Right lobe of liver (tissue), 6 donors: ENCODE data around the gene GRPEL2. TPM values are rescaled to one million over a fixed set of nuclear protein-coding genes. Genes with fewer than 3 reads are reported as not detected.

Experiments used
- ATAC-seq, 4 donors: fragments of 200-7000 bp; cut with Tn5 transposase; one replicate each; pipeline ENCODE4 v1.9.1; 2020; ENCODE audit warnings: mild to moderate bottlenecking in 4 of 4, moderate library complexity in 4 of 4
- DNase-seq, 3 donors: peaks; one replicate each; pipeline ENCODE4 v3.0.0-alpha.2; 2020
- H3K27ac ChIP-seq, 3 donors: fragments of 200-600 bp; one replicate each; pipeline ENCODE4 v1.8.0; 2022
- H3K27me3 ChIP-seq, 2 donors: fragments of 200-600 bp; one replicate each; pipeline ENCODE4 v1.8.0; 2022
- H3K36me3 ChIP-seq, 4 donors: fragments of 200-600 bp; sonication (generic) in 1 of 4; one replicate each; pipeline versions ENCODE4 v1.5.1 to v1.8.0; 2017 to 2022; ENCODE audit warnings: control low read depth in 1 of 4
- H3K4me1 ChIP-seq, 4 donors: fragments of 200-600 bp; sonication (generic) in 1 of 4; one replicate each; pipeline versions ENCODE4 v1.5.1 to v1.8.0; 2017 to 2022; ENCODE audit warnings: control low read depth in 1 of 4
- H3K4me3 ChIP-seq, 3 donors: fragments of 200-600 bp; one replicate each; pipeline ENCODE4 v1.8.0; 2022
- H3K9me3 ChIP-seq, 4 donors: fragments of 200-600 bp; sonication (generic) in 1 of 4; one replicate each; pipeline versions ENCODE4 v1.5.1 to v1.8.0; 2017 to 2022; ENCODE audit warnings: control low read depth in 1 of 4
- POLR2A ChIP-seq: fragments of 450-650 bp; IDR thresholded peaks from one replicate; pipeline ENCODE4 v1.6.1; 2017; ENCODE audit warnings: antibody characterized with exemption, mild to moderate bottlenecking
- WGBS: methylation state at CpG from one replicate; pipeline ENCODE4 v1.1.6; 2018; ENCODE audit warnings: low coverage, low lambda C conversion rate; ENCODE audit not compliant: insufficient coverage; ENCODE audit errors: missing lambda C conversion rate; 5-methylcytosine and 5-hydroxymethylcytosine counted together
- intact Hi-C, 2 donors: fragments of 100-400 bp; cut with DNase I; formaldehyde crosslinking; loops; one replicate each; pipeline versions ENCODE4 v1.11.2 to v1.14.1; 2022
- total RNA-seq, 6 experiments: library from RNA; depleted of rRNA in 2 of 6; stranded (reverse); fragments of >200 nt in 2 of 6; fragmentation: NEBNext Ultra II Directional in 3 of 6; extraction: Animal tissue kit (Norgen Biotek cat#: 25700) in 3 of 6; gene quantifications; one replicate each; pipeline versions ENCODE4 v1.1.0 to v1.2.4, GENCODE V29; 2016 to 2023
- TF ChIP-seq, protein P1 (sequence below), 4 donors: fragments of 200-600 bp in 3 of 4; fragments of 450-650 bp in 1 of 4; IDR thresholded peaks; one replicate each; pipeline versions ENCODE4 v1.5.1 to v1.8.0; 2016 to 2022; ENCODE audit warnings: antibody characterized with exemption in 4 of 4, mild to moderate bottlenecking in 2 of 4
- donor health status: DM: no; HTN: yes; CAD: no.
- donor health status: DM: no; HTN: no; CAD: no.
- donor health status: DM: no; HTN: no; CAD: no.
- donor health status: DM: no; HTN: yes; CAD: no.
- donor health status: DM: no; HTN: yes; CAD: no.

GRPEL2 gene
- total RNA-seq, 6 experiments from 2014 or later = 4.2 to 6.9 (median 5.9) TPM

DNA sequence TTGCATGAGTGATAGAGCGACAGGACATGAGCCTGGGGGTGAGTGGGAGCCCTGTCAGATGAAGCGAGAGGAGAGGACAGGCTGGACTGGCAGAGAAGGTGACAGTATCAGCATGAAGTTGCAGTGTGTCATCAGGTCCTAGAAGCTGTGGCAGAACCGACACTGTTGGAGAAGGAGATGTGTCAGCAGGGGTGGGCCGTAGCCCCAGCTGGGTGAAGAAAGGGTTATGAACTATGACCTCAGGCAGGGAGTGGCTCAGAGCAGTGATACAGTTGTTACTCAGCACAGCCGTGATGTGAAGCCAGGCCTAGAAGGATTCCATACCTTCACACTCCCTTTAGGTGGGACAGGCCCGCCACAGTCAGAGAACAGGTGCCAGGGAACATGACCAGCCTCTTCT is 20.1 kb downstream of the GRPEL2 start:
- H3K4me3 ChIP-seq = no peak overlapping the region
- TF ChIP-seq, protein P1, sequence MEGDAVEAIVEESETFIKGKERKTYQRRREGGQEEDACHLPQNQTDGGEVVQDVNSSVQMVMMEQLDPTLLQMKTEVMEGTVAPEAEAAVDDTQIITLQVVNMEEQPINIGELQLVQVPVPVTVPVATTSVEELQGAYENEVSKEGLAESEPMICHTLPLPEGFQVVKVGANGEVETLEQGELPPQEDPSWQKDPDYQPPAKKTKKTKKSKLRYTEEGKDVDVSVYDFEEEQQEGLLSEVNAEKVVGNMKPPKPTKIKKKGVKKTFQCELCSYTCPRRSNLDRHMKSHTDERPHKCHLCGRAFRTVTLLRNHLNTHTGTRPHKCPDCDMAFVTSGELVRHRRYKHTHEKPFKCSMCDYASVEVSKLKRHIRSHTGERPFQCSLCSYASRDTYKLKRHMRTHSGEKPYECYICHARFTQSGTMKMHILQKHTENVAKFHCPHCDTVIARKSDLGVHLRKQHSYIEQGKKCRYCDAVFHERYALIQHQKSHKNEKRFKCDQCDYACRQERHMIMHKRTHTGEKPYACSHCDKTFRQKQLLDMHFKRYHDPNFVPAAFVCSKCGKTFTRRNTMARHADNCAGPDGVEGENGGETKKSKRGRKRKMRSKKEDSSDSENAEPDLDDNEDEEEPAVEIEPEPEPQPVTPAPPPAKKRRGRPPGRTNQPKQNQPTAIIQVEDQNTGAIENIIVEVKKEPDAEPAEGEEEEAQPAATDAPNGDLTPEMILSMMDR (IDR thresholded peaks at IDR 0.05) = no peak
- no peak for TF ChIP-seq POLR2A
- DNase-seq = no peak
- no peaks in the 10 kb centered on the region for H3K4me1 ChIP-seq
- no peak for ATAC-seq
- H3K27me3 ChIP-seq = no peaks in the 10 kb centered on the region
- H3K36me3 ChIP-seq = no peaks in the 10 kb centered on the region
- H3K27ac ChIP-seq = no peak overlapping the region
- H3K9me3 ChIP-seq = no peaks in the 10 kb centered on the region
- 89% methylated on average over 3 of the region's 6 CpGs for WGBS
- intact Hi-C loops = no loop called here

DNA sequence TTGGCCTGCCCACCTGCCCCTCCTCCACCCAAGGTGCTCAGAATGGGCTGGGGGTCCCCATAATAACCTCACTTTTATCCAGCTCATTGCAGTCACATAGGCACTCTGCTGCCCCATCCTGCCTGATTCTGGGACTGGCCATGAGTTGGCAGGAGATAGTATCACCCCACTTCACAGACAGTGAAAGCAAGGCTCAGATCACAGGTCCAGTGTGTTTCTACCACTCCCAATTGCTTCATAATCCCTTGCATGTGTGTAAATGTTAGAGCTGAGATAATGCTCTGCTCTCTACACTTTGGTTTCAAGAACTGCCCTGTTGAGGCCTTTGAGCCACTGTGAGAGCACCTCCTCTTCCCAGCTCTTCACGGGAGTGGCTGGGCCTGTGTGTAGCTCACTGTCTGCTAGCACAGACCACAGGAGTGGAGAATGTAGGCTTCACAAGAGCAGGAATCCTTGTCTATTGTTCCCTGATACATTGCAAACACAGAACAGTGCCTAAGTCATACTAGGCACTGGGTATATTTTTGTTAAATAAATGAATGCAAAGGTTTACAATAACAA is 20.9 kb downstream of the GRPEL2 start:
- WGBS = 83% methylated on average over 1 of the region's 1 CpG
- intact Hi-C loops = no loop called here

GRCh38 chr5:149367249-149367971 is 22.1 kb downstream of the GRPEL2 start:
- ATAC-seq = peak; percentile 86 to 94 (median 90)
- H3K4me3 ChIP-seq = no peak overlapping the region
- H3K4me1 ChIP-seq = no peaks in the 10 kb centered on the region
- peak in 2 of 3 donors; percentile 52 to 73 for DNase-seq
- intact Hi-C loops = no loop called here
- no peaks in the 10 kb centered on the region for H3K36me3 ChIP-seq
- WGBS = 0% methylated on average over 3 of the region's 14 CpGs
- TF ChIP-seq, protein P1 (IDR thresholded peaks at IDR 0.05) = peak; percentile 65 to 83 (median 80)
- no peak for TF ChIP-seq POLR2A
- no peaks in the 10 kb centered on the region for H3K9me3 ChIP-seq
- no peak overlapping the region for H3K27ac ChIP-seq
- no peaks in the 10 kb centered on the region for H3K27me3 ChIP-seq

More for the DNA sequence above, 20.9 kb downstream of the GRPEL2 start:
- Histone ChIP-seq H3K36me3 (no peaks in the 10 kb centered on the region), H3K27ac (no peak overlapping the region), H3K9me3 (no peaks in the 10 kb centered on the region), H3K4me1 (no peaks in the 10 kb centered on the region), H3K4me3 (no peak overlapping the region), H3K27me3 (no peaks in the 10 kb centered on the region)
- no peak for TF ChIP-seq POLR2A
- TF ChIP-seq, protein P1 (IDR thresholded peaks at IDR 0.05) = no peak
- ATAC-seq (no peak), DNase-seq (no peak)

- whole genome bisulfite sequencing = 70% methylated on average over 19 of the region's 22 CpGs
- intact Hi-C loops = no loop called here
- no peak for ATAC-seq
- H3K27ac ChIP-seq = no peak overlapping the region
- H3K4me3 ChIP-seq = no peak overlapping the region
- H3K27me3 ChIP-seq = no peaks in the 10 kb centered on the region
- no peaks in the 10 kb centered on the region for H3K36me3 ChIP-seq
- TF ChIP-seq, protein P1 (IDR thresholded peaks at IDR 0.05) = no peak
- TF ChIP-seq POLR2A = no peak
- no peaks in the 10 kb centered on the region for H3K9me3 ChIP-seq
- H3K4me1 ChIP-seq = no peaks in the 10 kb centered on the region
- no peak for DNase-seq
Observed at GRCh38 chr5:149367972-149368645, 22.8 kb downstream of the GRPEL2 start.
